Fibroblast of the aortic adventitia (primary cell): Measurements from ENCODE around the gene CASP9. TPM values are rescaled to one million over a fixed set of nuclear protein-coding genes. Genes with fewer than 3 reads are reported as not detected.
"Not testable (repeated sequence)": the region's sequence is repeated elsewhere in the genome, so short reads cannot be mapped to it uniquely, and the experiment has no call there.

ENCODE experiments used
- DNase-seq: peaks from one replicate; pipeline ENCODE4 v3.0.0-alpha.2; 2010; ENCODE audit warnings: low read depth
- H3K4me3 ChIP-seq: 2 replicates; pipeline ENCODE4 v1.5.1; 2011; ENCODE audit warnings: low read depth, mild to moderate bottlenecking, control low read depth, low read length, moderate library complexity
- total RNA-seq: library from RNA; depleted of rRNA; stranded (reverse); fragments of >200 nt; gene quantifications from 2 replicates; pipeline ENCODE4 v1.2.3, GENCODE V29; 2012; ENCODE audit warnings: low replicate concordance
- TF ChIP-seq, protein P1 (sequence below): IDR thresholded peaks from 2 replicates; pipeline ENCODE4 v1.5.1; 2011; ENCODE audit warnings: mild to moderate bottlenecking, low read length, control low read depth, inconsistent platforms; ENCODE audit not compliant: insufficient read depth

The CASP9 gene
- total RNA-seq, 1 donor, result 7.1 TPM

DNA sequence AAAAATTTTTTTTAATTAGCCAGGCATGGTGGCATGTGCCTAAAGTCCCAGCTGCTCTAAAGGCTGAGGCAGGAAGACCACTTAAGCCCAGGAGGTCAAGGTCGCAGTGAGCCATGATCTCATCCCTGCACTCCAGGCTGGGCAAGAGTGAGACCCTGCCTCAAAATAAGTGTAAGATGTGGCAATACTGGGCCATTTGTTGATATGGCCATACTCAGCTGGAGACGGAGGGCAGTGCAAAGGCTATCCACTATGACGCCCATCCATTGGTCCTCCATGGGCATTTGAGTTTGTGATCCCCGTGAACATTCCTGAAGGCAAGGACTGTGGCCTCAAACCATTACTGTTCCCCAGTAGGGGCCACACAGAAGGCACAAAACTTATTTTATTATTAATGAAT lies 1.5 kb downstream of the CASP9 start:
- TF ChIP-seq, protein P1, sequence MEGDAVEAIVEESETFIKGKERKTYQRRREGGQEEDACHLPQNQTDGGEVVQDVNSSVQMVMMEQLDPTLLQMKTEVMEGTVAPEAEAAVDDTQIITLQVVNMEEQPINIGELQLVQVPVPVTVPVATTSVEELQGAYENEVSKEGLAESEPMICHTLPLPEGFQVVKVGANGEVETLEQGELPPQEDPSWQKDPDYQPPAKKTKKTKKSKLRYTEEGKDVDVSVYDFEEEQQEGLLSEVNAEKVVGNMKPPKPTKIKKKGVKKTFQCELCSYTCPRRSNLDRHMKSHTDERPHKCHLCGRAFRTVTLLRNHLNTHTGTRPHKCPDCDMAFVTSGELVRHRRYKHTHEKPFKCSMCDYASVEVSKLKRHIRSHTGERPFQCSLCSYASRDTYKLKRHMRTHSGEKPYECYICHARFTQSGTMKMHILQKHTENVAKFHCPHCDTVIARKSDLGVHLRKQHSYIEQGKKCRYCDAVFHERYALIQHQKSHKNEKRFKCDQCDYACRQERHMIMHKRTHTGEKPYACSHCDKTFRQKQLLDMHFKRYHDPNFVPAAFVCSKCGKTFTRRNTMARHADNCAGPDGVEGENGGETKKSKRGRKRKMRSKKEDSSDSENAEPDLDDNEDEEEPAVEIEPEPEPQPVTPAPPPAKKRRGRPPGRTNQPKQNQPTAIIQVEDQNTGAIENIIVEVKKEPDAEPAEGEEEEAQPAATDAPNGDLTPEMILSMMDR, result no peak
- H3K4me3 ChIP-seq, result no peak overlapping the region
- DNase-seq, result no peak

DNA sequence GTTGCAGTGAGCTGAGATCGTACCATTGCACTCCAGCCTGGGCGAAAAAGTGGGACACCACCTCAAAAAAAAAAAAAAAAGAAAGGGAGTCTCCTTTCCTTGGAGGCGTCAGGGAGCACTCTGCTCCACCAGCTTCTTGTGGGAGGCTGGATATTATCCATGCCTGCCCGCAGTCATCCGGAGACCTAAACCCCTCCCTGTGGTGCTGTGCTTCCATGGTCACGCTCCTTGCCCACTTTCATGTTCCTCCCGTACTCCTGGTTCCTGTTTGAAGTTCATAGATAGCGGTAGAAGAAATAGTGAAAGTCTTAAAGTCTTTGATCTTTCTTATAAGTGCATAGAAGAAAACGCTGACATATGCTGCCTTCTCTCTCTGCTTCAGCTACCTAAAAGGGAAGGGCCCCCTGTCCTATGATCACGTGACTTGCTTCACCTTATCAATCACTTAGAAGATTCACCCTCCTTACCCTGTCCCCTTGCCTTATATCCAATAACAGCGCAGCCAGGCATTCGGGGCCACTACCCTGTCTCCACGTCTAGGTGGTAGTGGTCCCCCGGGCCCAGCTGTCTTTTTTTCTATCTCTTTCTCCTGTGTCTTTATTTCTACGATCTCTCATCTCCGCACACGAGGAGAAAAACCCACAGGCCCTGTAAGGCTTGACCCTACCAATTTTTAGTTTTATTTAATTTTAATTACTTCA lies 2.7 kb downstream of the CASP9 start:
- DNase-seq, H3K4me3 ChIP-seq: not testable (repeated sequence)

DNA sequence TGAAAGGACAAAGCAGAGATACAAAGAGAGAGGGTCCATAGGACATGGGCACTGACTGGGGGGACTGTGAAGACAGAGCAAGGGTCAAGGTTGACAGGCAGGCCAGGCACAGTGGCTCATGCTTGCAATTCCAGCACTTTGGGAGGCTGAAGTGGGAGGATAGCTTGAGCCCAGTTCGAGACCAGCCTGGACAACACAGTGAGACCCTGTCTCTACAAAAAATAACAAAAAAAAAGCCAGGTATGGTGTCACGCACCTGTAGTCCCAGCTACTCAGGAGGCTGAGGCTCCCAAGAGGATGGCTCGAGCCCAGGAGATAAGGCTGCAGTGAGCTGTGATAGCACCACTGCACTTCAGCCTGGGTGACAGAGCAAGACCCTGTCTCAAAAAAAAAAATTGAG lies 4.4 kb downstream of the CASP9 start:
- TF ChIP-seq, protein P1, result no peak
- no peak overlapping the region for H3K4me3 ChIP-seq
- no peak for DNase-seq

DNA sequence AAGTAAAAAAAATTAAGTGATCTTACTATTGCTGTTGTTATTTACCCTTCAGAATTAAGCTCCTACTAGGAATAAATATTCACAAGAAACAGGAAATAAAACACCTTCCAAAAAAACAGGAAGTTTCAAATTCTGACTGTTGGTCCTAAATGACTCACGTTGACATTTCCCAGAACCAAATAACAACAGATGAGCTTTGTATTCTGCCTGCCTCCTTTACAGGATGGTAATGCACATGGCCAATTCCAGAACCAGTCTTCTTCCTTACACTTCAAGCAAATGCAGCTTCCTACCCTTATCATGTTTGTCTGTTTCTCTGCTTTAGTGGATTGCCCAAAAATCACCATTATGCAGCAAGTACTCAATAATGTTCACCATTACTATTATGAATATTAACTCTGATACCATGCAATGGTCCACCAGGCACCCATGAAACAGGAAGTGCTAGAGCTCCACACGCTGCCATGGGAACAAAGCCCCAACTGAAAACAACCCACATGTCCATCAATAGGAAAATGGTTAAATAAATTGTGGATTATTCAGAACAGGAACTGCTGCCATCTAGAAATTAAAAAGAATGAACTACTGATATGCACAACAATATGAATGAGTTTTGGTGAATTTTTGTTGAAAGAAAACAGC lies 8.9 kb downstream of the CASP9 start:
- no peak for DNase-seq
- TF ChIP-seq, protein P1, result no peak
- no peak overlapping the region for H3K4me3 ChIP-seq

DNA sequence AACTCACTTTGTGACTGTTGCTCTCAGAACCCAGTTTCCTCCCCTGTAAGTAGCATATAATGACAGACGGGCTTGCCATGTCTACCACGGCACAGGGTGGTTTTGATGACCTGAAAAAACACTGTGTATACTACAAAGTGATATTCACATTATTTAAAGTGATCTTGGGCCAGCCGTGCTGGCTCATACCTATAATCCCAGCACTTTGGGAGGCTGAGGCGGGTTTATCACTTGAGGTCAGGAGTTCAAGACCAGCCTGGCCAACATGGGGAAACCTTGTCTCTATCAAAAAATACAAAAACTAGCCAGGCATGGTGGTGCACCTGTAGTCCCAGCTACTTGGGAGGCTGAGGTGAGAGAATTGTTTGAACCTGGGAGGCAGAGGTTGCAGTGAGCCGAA lies 9.5 kb downstream of the CASP9 start:
- not testable (repeated sequence) for H3K4me3 ChIP-seq, DNase-seq

DNA sequence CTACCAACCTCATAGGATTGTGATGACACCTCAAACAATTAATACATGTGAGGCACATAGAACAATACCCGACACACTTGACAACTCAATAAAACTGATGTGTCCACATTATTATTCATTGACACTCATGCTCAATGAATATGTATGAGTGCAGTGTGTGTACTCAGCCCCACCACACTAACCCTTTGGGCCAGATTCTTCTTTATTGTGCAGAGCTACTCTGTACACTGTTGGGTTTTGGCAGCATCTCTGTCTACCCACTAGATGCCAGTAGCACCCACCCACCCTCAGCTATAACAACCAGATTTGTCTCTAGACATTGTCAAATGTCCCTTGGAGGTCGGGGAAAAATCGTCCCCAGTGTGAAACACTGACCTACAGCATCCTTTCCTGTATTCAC lies 10.1 kb downstream of the CASP9 start:
- TF ChIP-seq, protein P1, result no peak
- DNase-seq, result no peak
- H3K4me3 ChIP-seq, result no peak overlapping the region

DNA sequence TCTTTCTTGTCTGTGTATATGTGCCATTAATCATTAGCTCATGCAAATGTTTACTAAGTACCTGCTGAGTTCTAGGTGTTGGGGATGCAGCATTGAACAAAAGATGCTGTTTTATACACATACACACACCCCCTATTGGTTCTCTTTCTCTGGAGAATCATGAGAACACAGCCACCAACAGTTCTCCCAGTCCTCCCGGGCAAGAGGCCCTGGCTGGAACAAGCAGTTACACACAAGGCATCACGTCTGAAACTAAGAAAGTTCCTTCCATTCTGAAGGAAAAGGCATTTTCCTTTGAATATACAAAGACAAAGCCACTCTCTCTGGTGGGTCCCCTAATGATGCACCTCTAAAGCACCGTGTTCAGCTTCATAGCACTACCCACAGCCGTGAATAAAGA lies 10.8 kb downstream of the CASP9 start:
- H3K4me3 ChIP-seq, result no peak overlapping the region
- TF ChIP-seq, protein P1, result no peak
- DNase-seq, result no peak
